Activated B cell treated with CpG ODN at 0.5 μM for 24 hours (primary cell): Measurements from ENCODE around the gene MAS1L. TPM values are rescaled to one million over a fixed set of nuclear protein-coding genes. Genes with fewer than 3 reads are reported as not detected.

Source experiments
- ATAC-seq: fragments of 200-7000 bp; cut with Tn5 transposase; one replicate; pipeline ENCODE4 v1.10.0; 2021; ENCODE audit warnings: low read depth, mild to moderate bottlenecking, moderate library complexity
- CTCF ChIA-PET: fragments of 350-600 bp; sonication (Branson Sonifier 250); formaldehyde crosslinking; loops from one replicate; lab custom pipeline; 2021; ENCODE audit warnings: antibody characterized with exemption; lab: Charles Lee
- POLR2A ChIA-PET: fragments of 350-600 bp; sonication (Branson Sonifier 250); formaldehyde crosslinking; loops from one replicate; lab custom pipeline; 2021; ENCODE audit warnings: antibody characterized with exemption; lab: Charles Lee
- DNase-seq: peaks from one replicate; pipeline ENCODE4 v3.0.0; 2022
- H3K27ac Mint-ChIP-seq: one replicate; pipeline ENCODE4 v1.8.0; 2020; ENCODE audit warnings: mixed read lengths
- H3K27me3 Mint-ChIP-seq: one replicate; pipeline ENCODE4 v1.8.0; 2021; ENCODE audit warnings: mixed read lengths
- H3K36me3 Mint-ChIP-seq: one replicate; pipeline ENCODE4 v1.8.0; 2021; ENCODE audit warnings: low read depth, mixed read lengths
- H3K4me1 Mint-ChIP-seq: one replicate; pipeline ENCODE4 v1.8.0; 2021; ENCODE audit warnings: mixed read lengths
- H3K4me3 Mint-ChIP-seq: one replicate; pipeline ENCODE4 v1.8.0; 2020; ENCODE audit warnings: mild to moderate bottlenecking, mixed read lengths
- H3K9me3 Mint-ChIP-seq: one replicate; pipeline ENCODE4 v1.8.0; 2020; ENCODE audit warnings: mixed read lengths
- CTCF ChIP-seq: fragments of 200-600 bp; IDR thresholded peaks from one replicate; pipeline ENCODE4 v1.8.0; 2022; ENCODE audit warnings: antibody characterized with exemption, mild to moderate bottlenecking
- intact Hi-C: fragments of 100-400 bp; cut with micrococcal nuclease; formaldehyde crosslinking; loops from one replicate; pipeline ENCODE4 v1.15.1; 2024
- total RNA-seq: library from RNA; stranded (reverse); gene quantifications from 2 replicates; pipeline ENCODE4 v1.2.3, GENCODE V29; 2022

The MAS1L gene
- total RNA-seq, 1 donor from 2014 or later = not detected

- no peak overlapping the region for H3K27ac Mint-ChIP-seq
- intact Hi-C loops = no loop called here
- no peak overlapping the region for H3K4me3 Mint-ChIP-seq
- H3K9me3 Mint-ChIP-seq = no peaks in the 10 kb centered on the region
- no peaks in the 10 kb centered on the region for H3K36me3 Mint-ChIP-seq
- no peaks in the 10 kb centered on the region for H3K4me1 Mint-ChIP-seq
- CTCF ChIA-PET = no interaction called here
- ATAC-seq (no peak), DNase-seq (no peak)
- POLR2A ChIA-PET = no interaction called here
- TF ChIP-seq CTCF = no peak
- peaks cover 16% of the 10 kb centered on the region for H3K27me3 Mint-ChIP-seq
Observed at GRCh38 chr6:29493261-29493660, 5.5 kb upstream of the MAS1L start.

GRCh38 chr6:29491574-29491973 lies 3.8 kb upstream of the MAS1L start:
- ChIA-PET CTCF (no interaction called here), POLR2A (no interaction called here)
- intact Hi-C loops = no loop called here
- Mint-ChIP-seq H3K4me1 (no peaks in the 10 kb centered on the region), H3K27me3 (peaks cover 8% of the 10 kb centered on the region), H3K27ac (no peak overlapping the region), H3K9me3 (no peaks in the 10 kb centered on the region), H3K4me3 (no peak overlapping the region), H3K36me3 (no peaks in the 10 kb centered on the region)
- no peak for DNase-seq
- ATAC-seq = no peak
- no peak for TF ChIP-seq CTCF

- Mint-ChIP-seq H3K9me3 (no peaks in the 10 kb centered on the region), H3K27me3 (peaks cover 11% of the 10 kb centered on the region), H3K27ac (no peak overlapping the region), H3K36me3 (no peaks in the 10 kb centered on the region), H3K4me1 (no peaks in the 10 kb centered on the region), H3K4me3 (no peak overlapping the region)
- intact Hi-C loops = no loop called here
- ChIA-PET POLR2A (no interaction called here), CTCF (no interaction called here)
- ATAC-seq (no peak), DNase-seq (no peak)
- no peak for TF ChIP-seq CTCF
Observed at GRCh38 chr6:29490552-29490951, 2.8 kb upstream of the MAS1L start.

- intact Hi-C loops = no loop called here
- Mint-ChIP-seq H3K4me1 (no peaks in the 10 kb centered on the region), H3K4me3 (no peak overlapping the region), H3K27ac (no peak overlapping the region), H3K36me3 (no peaks in the 10 kb centered on the region), H3K9me3 (no peaks in the 10 kb centered on the region), H3K27me3 (peaks cover 10% of the 10 kb centered on the region)
- CTCF ChIA-PET = no interaction called here
- TF ChIP-seq CTCF = no peak
- POLR2A ChIA-PET = no interaction called here
- DNase-seq = no peak
- ATAC-seq = no peak
Observed at GRCh38 chr6:29490055-29490454, 2.3 kb upstream of the MAS1L start.

GRCh38 chr6:29489286-29489685 lies 1.5 kb upstream of the MAS1L start:
- CTCF ChIA-PET = no interaction called here
- peaks cover 9% of the 10 kb centered on the region for H3K27me3 Mint-ChIP-seq
- intact Hi-C loops = no loop called here

More at GRCh38 chr6:29489286-29489685, 1.5 kb upstream of the MAS1L start:
- H3K27ac Mint-ChIP-seq = no peak overlapping the region
- DNase-seq = no peak
- H3K4me1 Mint-ChIP-seq = no peaks in the 10 kb centered on the region
- no peaks in the 10 kb centered on the region for H3K9me3 Mint-ChIP-seq
- TF ChIP-seq CTCF = no peak
- H3K36me3 Mint-ChIP-seq = no peaks in the 10 kb centered on the region
- H3K4me3 Mint-ChIP-seq = no peak overlapping the region
- ATAC-seq = no peak
- POLR2A ChIA-PET = no interaction called here
